GM21786 (cell line): ENCODE data around the gene PPARD.
A peak's percentile ranks its signal among the peaks of the same experiment; 100 is the strongest.
"Not testable (repeated sequence)": the region's sequence is repeated elsewhere in the genome, so short reads cannot be mapped to it uniquely, and the experiment has no call there.

Experiments
- ATAC-seq: cut with Tn5 transposase; IDR thresholded peaks from one replicate; pipeline ENCODE4 v1.9.1; 2021; ENCODE audit not compliant: unreplicated experiment

Gene PPARD

DNA sequence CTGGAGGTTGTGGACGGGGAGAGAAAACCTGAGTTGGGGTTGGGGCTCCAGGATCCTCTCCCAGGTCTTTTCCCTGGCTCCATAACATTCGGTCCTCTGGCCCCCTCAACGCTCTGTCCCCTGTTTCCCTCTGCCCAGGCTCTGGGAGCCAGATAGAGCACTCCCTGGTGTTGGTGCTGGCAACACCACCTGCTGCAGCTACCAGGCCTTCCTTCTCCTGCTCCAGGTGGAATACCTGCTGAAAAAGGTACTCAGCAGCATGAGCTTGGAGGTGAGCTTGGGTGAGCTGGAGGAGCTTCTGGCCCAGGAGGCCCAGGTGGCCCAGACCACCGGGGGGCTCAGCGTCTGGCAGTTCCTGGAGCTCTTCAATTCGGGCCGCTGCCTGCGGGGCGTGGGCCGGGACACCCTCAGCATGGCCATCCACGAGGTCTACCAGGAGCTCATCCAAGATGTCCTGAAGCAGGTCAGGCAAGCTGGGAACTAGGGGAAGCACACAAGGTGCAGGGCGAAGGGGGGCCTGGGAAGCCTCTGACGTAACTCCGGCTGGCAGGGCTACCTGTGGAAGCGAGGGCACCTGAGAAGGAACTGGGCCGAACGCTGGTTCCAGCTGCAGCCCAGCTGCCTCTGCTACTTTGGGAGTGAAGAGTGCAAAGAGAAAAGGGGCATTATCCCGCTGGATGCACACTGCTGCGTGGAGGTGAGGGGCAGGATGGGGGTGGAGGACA is 30.1 kb upstream of the PPARD start:
- no peak for ATAC-seq

DNA sequence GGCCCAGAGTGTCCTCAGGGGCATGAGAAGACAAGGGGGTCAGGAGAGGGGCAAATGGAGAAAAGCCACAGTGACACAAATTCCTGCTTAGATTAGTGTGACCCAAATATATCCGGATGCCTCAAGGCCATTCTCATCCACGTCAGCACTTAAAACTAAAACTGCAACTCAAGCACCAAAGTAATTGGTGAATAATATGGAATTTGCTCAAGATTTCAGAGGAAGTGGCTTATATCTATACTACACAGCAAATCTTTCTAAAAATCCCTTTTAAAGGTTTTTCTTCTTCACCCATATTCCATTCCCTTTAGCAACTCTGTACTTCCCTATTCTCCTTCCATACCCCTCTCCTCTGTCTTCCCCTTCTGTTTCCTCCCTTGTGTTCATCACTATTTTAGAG is 29.6 kb upstream of the PPARD start:
- no peak for ATAC-seq

DNA sequence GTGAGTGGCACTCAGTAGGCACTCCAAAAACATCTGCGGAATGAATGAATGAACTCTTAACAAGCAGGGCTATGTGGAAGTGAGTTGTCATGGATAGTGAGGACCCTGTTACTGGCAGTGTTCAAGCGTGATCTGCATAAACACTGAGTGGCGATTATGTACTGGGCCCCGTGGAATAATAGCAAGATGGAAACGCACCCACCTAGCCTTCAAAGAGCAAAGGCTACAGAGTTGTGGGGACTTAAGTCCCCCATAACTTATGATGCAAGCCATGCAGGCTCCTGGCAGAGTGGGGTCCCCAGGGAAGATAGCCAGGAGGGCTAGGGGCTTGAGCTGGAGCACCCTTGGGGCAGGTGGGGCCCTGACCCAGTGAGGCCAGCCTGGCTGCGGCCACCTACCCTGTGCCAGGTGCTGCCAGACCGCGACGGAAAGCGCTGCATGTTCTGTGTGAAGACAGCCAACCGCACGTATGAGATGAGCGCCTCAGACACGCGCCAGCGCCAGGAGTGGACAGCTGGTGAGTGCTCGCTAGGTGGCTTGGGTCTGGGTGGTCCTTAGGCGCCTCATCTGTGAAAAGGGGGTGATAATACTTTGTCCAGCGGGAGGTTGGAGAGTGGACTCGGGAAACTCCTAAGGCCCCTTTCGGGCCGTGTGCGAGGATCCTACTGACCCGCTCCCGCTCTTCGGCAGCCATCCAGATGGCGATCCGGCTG is 24.7 kb upstream of the PPARD start:
- no peak for ATAC-seq

DNA sequence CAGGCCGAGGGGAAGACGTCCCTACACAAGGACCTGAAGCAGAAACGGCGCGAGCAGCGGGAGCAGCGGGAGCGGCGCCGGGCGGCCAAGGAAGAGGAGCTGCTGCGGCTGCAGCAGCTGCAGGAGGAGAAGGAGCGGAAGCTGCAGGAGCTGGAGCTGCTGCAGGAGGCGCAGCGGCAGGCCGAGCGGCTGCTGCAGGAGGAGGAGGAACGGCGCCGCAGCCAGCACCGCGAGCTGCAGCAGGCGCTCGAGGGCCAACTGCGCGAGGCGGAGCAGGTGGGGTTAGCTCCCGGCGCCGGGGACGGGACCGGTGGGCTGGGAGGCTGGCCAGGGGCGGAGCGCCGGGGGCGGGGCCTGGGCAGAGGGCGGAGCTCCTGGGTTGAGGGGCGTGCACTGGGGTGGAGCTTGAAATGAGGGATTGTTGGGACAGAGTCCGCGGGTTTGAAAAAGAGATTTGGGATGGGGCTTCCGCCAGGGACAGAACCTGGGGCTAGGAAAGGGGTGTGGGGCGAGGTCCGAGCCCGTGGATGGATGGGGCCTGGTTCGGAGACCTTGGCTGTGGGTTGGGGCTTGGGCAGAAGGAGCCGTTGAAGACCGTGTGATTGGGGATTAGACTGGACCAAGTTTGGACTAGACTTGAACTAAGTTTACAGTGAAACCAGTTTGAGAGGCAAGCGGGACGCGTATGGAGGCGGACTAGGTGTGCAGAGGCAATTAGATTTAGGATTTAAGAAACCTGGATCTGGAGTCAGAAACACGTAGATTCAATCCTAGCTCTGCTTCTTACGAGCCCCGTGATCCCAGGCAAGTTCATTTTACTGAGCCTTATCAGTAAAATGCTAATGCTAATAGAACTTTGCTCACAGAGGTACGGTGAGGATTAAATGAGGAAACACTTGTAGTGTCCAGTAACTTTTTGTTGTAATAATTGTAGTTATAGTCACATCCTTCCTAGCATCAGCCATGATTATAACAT is 23.9 kb upstream of the PPARD start:
- no peak for ATAC-seq

DNA sequence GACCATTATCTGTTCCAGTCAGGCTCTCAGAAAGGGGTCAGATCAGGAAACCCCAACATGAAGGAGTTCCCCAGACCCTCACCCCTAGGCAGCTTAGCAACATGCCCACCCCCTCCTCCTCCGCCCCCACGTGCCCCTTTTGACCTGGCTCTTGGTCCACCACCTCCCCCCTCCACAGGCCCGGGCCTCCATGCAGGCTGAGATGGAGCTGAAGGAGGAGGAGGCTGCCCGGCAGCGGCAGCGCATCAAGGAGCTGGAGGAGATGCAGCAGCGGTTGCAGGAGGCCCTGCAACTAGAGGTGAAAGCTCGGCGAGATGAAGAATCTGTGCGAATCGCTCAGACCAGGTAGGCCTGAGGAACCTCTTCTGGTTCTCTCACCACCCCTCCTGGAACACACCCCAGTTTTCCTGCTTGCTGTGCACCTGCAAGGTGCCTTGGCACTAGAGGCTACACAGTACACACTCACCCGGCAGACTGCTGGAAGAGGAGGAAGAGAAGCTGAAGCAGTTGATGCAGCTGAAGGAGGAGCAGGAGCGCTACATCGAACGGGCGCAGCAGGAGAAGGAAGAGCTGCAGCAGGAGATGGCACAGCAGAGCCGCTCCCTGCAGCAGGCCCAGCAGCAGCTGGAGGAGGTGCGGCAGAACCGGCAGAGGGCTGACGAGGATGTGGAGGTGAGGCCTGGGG is 22.9 kb upstream of the PPARD start:
- ATAC-seq: no peak

DNA sequence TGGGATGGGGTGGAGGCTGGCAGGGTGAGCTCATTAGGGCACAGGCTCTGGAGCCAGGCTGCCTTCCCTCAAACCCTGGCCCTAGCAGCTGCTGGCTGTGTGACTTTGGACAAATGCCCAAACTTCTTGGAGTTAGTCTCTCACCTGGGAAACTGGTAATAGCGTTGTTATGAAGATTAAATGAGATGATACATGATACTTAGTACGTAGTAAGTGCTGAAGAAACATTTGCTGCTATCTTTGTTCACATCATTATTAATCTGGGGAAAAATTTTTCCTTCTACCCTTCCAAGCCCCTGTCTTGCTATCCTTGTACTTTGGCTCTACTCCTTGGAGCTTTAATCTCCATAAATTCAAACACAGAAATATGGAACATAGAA is 22.3 kb upstream of the PPARD start:
- no peak for ATAC-seq

DNA sequence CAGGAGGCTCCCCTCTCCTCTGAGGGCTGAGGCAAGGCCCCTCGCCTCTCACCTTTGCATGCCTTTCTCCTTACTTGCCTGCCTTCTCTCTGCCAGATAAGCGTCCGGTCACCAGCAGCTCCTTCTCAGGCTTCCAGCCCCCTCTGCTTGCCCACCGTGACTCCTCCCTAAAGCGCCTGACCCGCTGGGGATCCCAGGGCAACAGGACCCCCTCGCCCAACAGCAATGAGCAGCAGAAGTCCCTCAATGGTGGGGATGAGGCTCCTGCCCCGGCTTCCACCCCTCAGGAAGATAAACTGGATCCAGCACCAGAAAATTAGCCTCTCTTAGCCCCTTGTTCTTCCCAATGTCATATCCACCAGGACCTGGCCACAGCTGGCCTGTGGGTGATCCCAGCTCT is 21.3 kb upstream of the PPARD start:
- ATAC-seq: no peak

DNA sequence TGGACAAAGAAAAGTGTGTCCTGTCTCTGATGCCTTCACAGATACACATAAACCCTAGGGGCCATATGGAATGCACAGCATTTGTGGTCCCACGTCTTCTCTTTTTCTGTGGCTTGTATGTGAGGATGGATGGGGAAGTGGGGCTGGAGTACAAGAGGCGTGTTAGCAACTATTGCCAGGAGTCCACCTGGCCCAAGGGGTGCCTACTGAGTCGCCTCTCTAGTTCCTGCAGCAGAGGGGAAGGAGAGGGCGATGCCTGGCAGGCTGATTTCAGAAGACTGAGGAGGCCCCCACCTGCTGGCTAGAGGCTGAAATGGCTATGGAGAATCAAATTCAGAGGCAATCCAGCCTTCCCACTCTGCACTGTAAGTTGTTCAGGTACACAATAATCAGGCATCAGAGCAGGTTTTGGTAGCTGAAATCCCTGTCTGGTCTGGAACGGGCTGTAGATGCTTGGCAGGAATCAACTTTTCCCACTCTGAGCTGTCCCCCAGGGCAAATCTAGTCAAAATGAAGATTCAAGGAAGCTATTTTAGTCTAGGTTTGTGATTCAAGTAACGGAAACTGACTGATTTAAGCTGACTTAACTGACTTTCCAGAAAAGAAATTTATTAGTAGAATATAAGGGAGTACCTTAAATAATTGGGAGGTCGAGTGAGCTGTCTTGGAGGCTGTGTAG is 14.9 kb upstream of the PPARD start:
- peak; percentile 66 for ATAC-seq

DNA sequence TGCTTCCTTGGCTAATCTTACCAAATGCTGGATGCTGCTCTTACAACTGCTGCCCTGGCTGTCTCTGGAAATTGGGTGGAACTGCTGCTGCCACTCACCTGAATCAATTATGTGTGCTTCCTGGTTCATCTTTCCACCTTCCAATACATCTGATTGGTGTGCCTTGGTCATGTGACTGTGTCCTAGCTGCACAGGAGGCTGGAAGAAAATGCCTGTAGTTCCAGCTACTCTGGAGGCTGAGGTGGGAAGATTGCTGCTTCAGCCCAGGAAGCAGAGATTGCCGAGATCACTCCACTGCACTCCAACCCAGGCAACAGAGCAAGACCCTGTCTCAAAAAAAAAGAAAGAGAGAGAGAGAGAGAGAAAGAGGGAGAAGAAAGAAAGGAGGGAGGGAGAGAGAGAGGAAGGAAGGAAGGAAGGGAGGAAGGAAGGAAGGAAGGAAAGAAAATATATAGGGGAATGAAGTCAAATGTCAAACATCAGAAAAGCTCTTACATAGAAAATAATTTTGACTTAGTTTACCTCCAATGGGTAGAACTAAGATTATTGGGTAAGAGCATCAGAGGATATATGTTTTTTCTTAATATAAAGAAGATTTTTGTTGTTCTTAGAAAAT is 14.1 kb upstream of the PPARD start:
- ATAC-seq: no peak

DNA sequence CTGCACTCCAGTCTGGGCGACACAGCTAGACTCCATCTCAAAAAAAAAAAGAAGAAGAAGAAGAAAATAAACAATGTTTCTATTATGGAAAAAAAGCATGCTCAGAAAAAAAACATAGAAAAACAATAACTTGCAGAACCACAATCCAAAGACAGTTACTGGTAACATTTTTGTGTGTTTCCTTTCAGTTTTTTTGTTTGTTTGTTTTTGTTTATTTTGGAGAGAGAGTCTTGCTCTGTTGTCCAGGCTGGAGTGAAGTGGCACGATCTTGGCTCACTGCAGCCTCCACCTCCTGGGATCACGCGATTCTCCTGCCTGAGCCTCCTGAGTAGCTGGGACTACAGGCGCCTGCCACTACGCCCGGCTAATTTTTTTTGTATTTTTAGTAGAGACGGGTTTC is 13.4 kb upstream of the PPARD start:
- ATAC-seq: not testable (repeated sequence)

DNA sequence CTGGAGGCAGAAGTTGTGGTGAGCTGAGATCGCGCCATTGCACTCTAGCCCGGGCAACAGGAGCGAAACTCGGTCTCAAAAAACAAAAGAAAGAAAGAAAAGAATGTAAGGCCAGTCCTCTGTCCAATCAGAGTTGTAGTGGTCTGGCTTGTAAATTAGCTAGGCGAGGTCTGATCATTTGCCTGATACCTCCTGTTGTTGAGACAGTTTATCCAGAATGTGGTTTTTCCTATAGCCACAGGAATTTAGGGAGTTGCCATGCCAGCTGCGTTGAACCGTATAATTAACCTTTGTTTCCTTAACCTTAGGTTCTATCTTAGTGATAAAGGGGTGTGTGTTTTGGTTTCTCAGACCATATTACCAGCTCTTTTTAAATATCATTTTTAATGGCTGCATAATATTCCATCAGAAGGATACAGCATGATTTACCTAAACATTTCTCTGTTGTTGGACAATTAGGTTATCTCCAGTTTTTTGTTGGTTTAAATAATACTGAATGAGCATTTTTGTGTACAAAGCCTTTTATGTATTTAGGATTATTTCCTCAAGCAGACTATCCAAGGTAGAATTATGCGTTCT is 11.7 kb upstream of the PPARD start:
- ATAC-seq: no peak

DNA sequence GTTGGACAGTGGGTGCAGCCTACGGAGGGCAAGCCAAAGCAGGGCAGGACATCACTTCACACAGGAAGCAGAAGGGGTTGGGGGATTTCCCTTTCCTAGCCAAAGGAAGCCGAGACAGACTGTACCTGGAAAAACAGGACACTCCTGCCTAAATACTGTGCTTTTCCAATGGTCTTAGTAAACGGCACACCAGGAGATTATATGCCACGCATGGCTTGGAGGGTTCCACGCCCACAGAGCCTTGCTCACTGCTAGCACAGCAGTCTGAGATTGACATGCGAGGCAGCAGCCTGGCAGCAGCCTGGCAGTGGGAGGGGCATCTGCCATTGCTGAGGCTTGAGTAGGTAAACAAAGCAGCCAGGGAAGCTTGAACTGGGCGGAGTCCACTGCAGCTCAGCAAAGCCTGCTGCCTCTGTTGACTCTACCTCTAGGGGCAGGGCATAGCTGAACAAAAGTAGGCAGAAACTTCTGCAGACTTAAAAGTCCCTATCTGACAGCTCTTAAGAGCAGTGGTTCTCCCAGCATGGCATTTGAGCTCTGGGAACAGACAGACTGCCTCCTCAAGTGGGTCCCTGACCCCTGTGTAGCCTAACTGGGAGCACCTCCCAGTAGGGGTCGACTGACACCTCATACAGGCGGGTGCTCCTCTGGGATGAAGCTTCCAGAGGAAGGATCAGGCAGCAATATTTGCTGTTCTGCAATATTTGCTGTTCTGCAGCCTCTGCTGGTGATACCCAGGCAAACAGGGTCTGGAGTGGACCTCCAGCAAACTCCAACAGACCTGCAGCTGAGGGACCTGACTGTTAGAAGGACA is 10.1 kb upstream of the PPARD start:
- not testable (repeated sequence) for ATAC-seq

DNA sequence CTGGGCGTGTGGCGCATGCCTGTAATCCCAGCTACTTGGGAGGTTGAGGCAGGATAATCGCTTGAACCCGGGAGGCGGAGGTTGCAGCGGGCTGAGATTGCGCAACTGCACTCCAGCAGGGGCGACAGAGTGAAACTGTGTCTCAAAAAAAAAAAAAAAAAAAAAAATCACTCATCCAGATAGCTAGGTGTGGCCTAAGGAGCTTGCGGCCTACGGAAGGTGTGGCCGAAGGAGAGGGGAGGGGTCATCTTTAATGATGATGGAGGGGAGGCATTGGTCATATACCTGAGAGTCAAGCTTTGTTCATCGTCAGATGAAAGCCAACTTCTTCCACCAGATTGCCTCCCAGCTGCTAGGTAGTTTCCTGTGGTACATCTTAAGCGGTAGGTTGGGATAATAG is 801 bp upstream of the PPARD start:
- ATAC-seq: no peak

DNA sequence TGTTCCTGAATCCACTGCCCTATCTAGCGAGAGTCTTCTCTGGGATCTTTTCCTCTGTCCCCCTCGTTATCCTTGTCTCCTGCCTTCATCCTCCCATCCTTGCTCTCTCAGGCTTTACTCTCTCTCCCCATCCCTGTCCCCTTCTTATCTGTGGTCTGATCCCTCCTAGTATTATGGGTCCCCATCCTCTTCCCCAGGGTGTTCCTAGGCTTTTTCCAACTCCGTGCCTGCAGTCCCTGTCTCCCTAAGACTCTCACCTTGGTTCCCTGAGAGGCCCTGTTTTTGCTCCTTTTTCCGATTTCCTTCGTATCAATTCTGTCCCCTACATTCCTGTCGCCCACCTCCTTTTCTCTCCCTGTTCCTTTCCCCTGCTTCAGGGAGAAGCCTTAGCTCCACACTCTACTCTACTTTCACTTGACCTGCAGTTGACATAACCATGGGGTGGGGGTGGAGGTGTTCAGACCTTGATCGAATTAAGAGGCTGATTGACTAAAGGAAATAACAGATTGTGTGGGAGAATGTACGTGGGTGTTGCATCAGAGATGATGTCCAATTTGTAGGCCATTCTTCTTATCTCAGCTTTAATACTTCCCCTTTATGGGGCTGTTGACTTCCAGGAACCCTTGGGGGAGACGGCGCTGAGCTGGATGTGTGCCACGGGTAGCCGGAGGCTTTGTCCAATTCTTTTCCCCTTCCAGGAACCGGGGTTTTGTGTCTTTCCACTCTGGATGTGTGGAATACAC is 905 bp downstream of the PPARD start:
- no peak for ATAC-seq

DNA sequence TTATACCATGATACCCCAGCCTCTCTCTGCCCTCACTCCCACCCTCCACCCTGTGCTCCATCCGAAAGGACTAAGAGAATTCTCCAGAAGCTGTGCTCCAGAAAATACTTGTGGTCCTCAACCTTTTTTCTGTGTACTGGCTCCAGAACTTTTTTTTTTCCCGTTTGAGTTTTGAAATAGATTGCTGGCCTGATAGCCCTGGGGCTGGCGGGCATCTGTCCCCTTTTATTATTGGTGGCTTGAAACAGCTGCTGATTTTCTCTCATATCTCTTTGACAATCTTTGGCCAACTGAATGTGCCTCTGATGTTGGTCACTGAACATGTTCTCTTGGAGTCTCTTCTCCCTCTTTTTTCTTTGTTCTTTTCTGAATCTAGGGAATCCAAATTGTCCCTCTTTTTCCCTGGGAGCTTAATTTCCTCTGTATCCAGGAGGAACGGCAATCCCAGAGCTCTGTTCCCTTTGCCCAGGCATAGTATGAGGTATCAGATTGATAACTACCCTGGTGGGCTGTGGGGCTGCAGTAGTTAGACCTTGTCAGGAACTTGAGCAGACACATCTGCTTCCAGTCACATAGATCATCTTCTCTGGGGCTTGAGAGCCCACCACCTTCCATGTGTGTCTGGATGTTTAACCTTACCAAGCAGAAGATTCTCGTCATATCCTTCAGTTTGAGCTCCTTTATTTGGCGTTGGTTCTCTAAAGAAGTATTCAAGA is 1.6 kb downstream of the PPARD start:
- ATAC-seq: no peak

DNA sequence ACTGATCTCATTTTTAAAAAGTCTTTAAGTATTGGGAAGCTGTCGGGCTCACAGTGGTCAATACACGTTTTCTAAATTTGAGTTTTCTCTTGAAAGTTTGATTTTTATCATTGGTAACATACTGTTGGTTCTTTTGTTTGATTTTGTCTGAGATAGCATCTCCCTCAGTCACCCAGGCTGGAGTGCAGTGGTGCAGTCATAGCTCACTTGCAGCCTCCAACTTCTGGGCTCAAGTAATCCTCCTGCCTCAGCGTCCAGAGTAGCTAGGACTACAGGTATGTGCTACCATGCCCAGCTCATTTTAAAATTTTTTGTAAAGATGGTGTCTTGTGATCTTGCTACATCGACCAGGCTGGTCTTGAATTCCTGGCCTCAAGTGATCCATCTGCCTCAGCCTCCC is 9.1 kb downstream of the PPARD start:
- no peak for ATAC-seq

DNA sequence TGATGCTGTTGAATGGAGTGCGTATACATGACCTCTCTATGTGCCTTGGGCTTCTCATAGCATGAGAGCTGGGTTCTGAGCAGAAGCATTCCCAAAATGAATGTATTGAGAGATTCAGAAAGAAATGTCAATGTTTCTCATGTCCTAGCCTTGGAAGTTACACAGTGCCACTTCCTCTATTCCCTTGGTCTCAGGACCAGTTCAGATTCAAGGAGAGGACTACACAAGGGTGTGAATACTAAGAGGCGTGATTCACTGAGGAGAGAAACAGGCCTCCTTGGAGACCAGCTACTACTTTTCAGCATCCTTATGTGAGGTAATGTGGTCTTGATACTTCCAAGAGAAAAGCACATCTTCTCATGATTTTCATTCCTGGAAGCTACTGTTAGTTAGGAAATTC is 10.4 kb downstream of the PPARD start:
- ATAC-seq: no peak
